Naive B cell (primary cell): Measurements from ENCODE around the gene FER1L5. TPM values are rescaled to one million over a fixed set of nuclear protein-coding genes. Genes with fewer than 3 reads are reported as not detected.

Experiments
- ATAC-seq, 2 donors: fragments of 150-1000 bp; cut with Tn5 transposase; 2 replicates each; pipeline ENCODE4 v1.10.0; 2021; ENCODE audit warnings: low read depth in 2 of 2, mild to moderate bottlenecking in 2 of 2, moderate library complexity in 2 of 2
- DNase-seq: peaks from one replicate; pipeline ENCODE4 v3.0.0; 2022
- H3K27ac Mint-ChIP-seq, 6 donors: one replicate each; pipeline ENCODE4 v1.8.0; 2020 to 2022; ENCODE audit warnings: mild to moderate bottlenecking in 6 of 6, mixed read lengths in 6 of 6, moderate library complexity in 5 of 6, inconsistent platforms in 2 of 6
- H3K27me3 Mint-ChIP-seq, 3 donors: one replicate each; pipeline ENCODE4 v1.8.0; 2021 to 2022; ENCODE audit warnings: mixed read lengths in 3 of 3, mild to moderate bottlenecking in 1 of 3
- H3K36me3 Mint-ChIP-seq, 2 donors: one replicate each; pipeline ENCODE4 v1.8.0; 2020 to 2022; ENCODE audit warnings: mixed read lengths in 2 of 2, inconsistent platforms in 1 of 2, mild to moderate bottlenecking in 1 of 2
- H3K4me1 Mint-ChIP-seq, 3 donors: one replicate each; pipeline ENCODE4 v1.8.0; 2020 to 2022; ENCODE audit warnings: mixed read lengths in 3 of 3, inconsistent platforms in 1 of 3, mild to moderate bottlenecking in 1 of 3, moderate library complexity in 1 of 3
- H3K4me3 Mint-ChIP-seq, 8 donors: one replicate each; pipeline ENCODE4 v1.8.0; 2020 to 2022; ENCODE audit warnings: mild to moderate bottlenecking in 8 of 8, mixed read lengths in 8 of 8, moderate library complexity in 8 of 8, inconsistent platforms in 2 of 8
- H3K9me3 Mint-ChIP-seq, 7 donors: one replicate each; pipeline ENCODE4 v1.8.0; 2020 to 2022; ENCODE audit warnings: mixed read lengths in 7 of 7, mild to moderate bottlenecking in 5 of 7, inconsistent platforms in 2 of 7, moderate library complexity in 1 of 7
- polyA plus RNA-seq, 6 donors: library from polyadenylated mRNA; unstranded; fragments of 300-500 nt; fragmentation: Illumina TruSeq; gene quantifications; one replicate each; pipeline ENCODE4 v1.2.3, GENCODE V29; 2021; ENCODE audit warnings: low read depth in 6 of 6

The FER1L5 gene
- polyA plus RNA-seq, 6 donors from 2014 or later: not detected

DNA sequence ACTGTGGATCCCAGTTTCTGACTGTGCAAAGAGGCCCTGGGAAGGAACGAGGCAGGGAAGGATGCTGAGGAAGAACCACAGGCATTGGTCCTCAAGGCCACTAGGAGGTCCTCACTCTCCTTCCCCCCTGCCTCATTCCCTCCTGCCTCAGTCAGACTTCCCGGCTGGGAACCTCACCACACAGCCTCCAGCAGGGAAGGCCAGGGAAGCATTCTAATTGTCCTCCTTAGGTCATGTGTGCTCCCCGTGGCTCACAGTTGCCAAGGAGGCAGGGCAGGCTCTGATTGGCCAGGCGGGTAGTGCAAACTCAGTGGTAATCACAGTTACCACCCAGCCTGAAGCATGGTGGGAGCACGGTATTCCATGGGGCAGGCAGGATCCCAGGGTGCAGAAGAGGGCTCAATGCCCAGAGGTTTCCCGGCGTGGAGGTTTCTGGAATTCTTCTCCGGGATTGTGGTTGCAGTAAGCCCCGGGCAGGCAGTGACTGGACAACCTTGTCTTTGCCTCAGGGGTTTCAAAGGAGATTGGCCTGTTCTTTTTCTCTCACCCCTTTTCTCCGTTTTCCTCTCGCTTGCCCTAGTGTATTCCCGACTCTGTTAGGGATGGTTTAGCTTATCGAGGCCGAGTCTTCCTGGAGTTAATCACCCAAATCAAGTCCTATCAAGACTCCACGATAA lies 27.1 kb downstream of the FER1L5 start:
- H3K27me3 Mint-ChIP-seq: peaks cover 7 to 14% (median 10%) of the 10 kb centered on the region in 3 donors
- H3K27ac Mint-ChIP-seq: no peak overlapping the region
- H3K4me1 Mint-ChIP-seq: no peaks in the 10 kb centered on the region
- ATAC-seq (no peak), DNase-seq (no peak)
- no peaks in the 10 kb centered on the region for H3K36me3 Mint-ChIP-seq
- peak overlapping the region in 1 of 8 donors; percentile 29 for H3K4me3 Mint-ChIP-seq
- H3K9me3 Mint-ChIP-seq: no peaks in the 10 kb centered on the region

DNA sequence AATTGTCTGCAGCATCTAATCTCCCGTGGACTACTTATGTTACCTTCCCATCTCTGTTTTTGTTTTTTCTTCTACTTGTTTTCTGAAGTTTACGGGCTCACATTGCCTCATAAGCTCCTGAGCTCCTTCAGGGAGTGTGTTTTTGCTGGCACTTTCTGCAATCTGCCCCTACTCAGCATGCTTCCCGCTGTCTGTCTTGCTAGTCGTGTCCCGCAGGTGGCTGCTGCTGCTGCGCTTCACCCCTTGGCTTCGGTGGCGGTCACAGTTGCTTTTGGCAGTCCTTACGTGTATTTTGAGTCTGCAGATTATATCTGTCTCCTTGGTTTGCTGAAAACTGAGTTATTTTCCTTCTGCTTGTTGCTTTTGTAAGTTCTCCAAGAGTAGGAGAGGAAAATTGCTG lies 37.3 kb downstream of the FER1L5 start:
- DNase-seq: no peak
- Mint-ChIP-seq H3K27ac (peak overlapping the region in 1 of 6 donors; percentile 1), H3K4me1 (no peaks in the 10 kb centered on the region), H3K9me3 (peaks cover 0 to 2% (median 0%) of the 10 kb centered on the region in 7 donors), H3K4me3 (no peak overlapping the region), H3K27me3 (peaks cover 5 to 11% (median 11%) of the 10 kb centered on the region in 3 donors), H3K36me3 (no peaks in the 10 kb centered on the region)
- ATAC-seq: no peak

DNA sequence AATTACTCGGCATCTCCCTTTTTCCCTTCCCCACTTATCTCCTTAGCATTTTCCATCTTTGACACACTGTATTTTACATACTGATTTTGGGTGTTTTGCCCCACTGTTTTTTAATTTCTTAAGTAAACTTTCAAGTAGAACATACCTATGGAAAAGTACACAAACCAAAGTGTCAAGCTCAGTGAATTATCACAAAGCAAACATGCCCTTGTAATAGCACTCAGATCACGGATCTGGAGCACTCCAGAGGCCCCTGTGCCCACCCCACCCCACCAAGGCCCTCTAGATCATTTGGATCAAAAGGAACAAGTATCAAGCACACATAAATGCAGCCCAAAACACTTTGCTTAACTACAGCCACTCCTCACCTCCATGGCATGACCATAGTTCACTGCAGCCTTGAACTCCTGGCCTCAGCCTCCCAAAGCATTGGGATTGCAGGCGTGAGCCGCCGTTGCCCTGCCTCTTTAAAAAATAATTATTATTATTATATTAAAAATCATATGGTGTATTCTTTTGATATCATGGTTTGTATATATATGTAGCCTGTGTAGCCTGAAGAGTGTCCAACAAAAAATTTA lies 38.1 kb downstream of the FER1L5 start:
- no peak overlapping the region for H3K27ac Mint-ChIP-seq
- no peak for DNase-seq

DNA sequence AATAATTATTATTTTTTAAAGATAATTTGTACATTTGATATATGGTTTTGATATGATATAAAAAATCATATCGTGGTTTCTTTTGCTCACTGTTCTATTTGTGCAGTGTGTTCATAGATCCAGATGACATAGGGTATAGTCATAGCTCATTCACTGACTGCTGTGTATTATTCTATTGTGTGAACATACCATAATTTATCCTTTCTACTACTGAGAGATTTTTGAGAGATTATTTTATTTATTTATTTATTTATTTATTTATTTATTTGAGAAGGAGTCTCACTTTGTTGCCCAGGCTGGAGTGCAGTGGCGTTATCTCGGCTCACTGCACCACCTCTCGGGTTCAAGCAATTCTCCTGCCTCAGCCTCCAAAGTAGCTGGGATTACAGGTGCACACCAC lies 39.0 kb downstream of the FER1L5 start:
- H3K36me3 Mint-ChIP-seq: no peaks in the 10 kb centered on the region

More for the DNA sequence above, 38.1 kb downstream of the FER1L5 start:
- H3K4me1 Mint-ChIP-seq: no peaks in the 10 kb centered on the region
- no peak overlapping the region for H3K4me3 Mint-ChIP-seq
- no peak for ATAC-seq
- H3K36me3 Mint-ChIP-seq: no peaks in the 10 kb centered on the region
- peaks cover 5 to 11% (median 11%) of the 10 kb centered on the region in 3 donors for H3K27me3 Mint-ChIP-seq
- peaks cover 0 to 2% (median 0%) of the 10 kb centered on the region in 7 donors for H3K9me3 Mint-ChIP-seq

DNA sequence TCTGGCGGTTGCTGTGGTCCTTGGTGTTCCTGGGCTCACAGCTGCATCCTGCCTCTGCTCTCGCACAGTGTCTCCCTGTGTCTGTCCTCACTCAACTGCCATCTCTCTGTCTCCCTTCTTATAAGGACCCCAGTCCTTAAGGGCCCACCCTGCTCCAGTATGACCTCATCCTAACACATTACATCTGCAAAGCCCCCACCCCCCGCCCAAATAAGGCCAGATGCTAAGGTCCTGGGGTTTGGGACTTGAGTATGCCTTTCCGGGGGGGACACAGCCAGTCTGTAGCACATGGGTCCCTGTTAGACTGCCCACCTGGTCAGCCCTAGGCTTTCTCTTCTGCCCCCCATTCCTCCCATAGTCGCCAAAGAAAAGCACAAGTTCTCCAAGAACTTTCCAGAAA lies 40.7 kb downstream of the FER1L5 start:
- Mint-ChIP-seq H3K36me3 (no peaks in the 10 kb centered on the region), H3K27me3 (peaks cover 11 to 13% (median 11%) of the 10 kb centered on the region in 3 donors), H3K4me1 (no peaks in the 10 kb centered on the region), H3K27ac (no peak overlapping the region), H3K4me3 (no peak overlapping the region), H3K9me3 (peaks cover 0 to 2% (median 0%) of the 10 kb centered on the region in 7 donors)
- no peak for DNase-seq
- ATAC-seq: no peak

More for the DNA sequence above, 39.0 kb downstream of the FER1L5 start:
- Mint-ChIP-seq H3K9me3 (peaks cover 0 to 2% (median 0%) of the 10 kb centered on the region in 7 donors), H3K27me3 (peaks cover 5 to 11% (median 11%) of the 10 kb centered on the region in 3 donors), H3K27ac (no peak overlapping the region), H3K4me1 (no peaks in the 10 kb centered on the region), H3K4me3 (no peak overlapping the region)
- ATAC-seq (no peak), DNase-seq (no peak)

DNA sequence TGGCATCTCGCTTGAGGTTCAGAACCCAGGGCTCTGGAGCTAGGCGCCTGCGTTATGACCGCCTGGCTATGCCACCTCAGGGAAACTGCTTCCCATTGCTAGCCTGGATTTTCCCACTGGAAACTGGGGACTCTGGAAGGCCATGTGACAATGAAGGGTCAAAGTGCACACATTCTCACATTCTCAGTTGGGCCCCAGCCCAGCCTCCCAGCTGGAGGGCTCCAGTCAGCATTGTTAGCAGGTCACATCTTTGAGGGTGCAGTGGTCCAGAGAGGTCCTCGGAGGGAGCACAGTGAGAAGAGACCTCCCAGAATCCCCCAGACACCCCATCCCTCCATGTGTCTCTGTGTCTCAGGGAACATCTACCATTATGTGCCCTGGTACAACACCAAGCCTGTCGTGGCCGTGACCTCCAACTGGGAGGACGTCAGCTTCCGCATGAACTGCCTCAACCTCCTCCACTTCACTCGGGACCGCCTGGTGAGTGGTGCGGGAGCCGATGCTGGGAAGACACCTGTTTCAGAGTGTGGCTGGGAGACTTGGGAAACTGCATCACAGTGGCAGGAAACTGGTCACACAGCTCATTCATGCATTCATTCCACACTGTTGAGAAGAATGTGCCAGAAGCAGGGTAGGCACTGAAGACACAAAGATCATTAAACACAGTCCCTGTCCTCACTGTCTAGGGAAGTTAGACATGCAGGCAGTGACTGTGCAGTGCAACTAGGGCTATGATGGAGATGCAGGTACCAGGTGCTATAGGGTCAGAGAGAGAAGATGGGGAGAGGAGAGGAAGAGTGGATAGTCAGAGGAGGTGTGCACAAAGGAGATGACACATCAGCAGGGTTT lies 41.6 kb downstream of the FER1L5 start:
- peaks cover 11 to 13% (median 11%) of the 10 kb centered on the region in 3 donors for H3K27me3 Mint-ChIP-seq
- DNase-seq (no peak), ATAC-seq (no peak)
- H3K4me3 Mint-ChIP-seq: no peak overlapping the region
- H3K9me3 Mint-ChIP-seq: peaks cover 0 to 2% (median 0%) of the 10 kb centered on the region in 7 donors
- no peaks in the 10 kb centered on the region for H3K4me1 Mint-ChIP-seq
- H3K36me3 Mint-ChIP-seq: no peaks in the 10 kb centered on the region
- no peak overlapping the region for H3K27ac Mint-ChIP-seq

DNA sequence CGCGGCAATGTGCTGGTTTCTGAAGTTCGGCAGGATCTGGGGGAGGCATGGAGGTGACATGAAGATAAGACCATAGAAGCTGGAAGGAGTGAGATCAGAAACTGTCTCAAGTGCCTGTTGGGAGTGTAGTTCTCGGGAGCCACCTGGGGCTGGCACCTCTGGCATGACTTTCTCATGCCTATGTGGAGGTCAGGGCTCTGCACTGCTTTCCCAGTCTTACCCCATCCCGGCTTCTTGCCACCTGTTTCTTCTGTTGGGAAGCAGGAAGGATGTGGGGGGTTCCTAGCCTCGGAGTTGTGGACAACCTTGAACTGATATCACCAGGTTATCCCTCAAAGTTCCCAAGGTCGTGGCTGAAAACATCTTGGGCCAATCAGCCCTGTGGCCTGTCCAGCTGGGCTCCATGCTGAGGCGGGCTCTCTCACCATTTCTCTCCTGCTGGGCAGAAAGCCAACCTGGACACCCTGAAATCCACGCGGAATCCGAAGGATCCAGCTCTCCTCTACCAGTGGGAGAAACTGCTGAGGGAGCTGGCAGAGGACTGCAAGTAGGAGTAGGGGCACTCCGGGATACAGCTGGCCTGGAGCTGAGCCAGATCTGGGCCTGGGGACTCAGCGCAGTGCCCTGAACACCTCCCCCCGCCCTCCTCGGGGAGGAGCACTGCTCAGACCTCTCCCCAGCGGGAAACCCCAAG lies 42.5 kb downstream of the FER1L5 start:
- Mint-ChIP-seq H3K27ac (no peak overlapping the region), H3K9me3 (no peaks in the 10 kb centered on the region), H3K27me3 (peaks cover 5 to 13% (median 11%) of the 10 kb centered on the region in 3 donors), H3K36me3 (no peaks in the 10 kb centered on the region), H3K4me3 (no peak overlapping the region), H3K4me1 (no peaks in the 10 kb centered on the region)
- ATAC-seq (no peak), DNase-seq (no peak)

DNA sequence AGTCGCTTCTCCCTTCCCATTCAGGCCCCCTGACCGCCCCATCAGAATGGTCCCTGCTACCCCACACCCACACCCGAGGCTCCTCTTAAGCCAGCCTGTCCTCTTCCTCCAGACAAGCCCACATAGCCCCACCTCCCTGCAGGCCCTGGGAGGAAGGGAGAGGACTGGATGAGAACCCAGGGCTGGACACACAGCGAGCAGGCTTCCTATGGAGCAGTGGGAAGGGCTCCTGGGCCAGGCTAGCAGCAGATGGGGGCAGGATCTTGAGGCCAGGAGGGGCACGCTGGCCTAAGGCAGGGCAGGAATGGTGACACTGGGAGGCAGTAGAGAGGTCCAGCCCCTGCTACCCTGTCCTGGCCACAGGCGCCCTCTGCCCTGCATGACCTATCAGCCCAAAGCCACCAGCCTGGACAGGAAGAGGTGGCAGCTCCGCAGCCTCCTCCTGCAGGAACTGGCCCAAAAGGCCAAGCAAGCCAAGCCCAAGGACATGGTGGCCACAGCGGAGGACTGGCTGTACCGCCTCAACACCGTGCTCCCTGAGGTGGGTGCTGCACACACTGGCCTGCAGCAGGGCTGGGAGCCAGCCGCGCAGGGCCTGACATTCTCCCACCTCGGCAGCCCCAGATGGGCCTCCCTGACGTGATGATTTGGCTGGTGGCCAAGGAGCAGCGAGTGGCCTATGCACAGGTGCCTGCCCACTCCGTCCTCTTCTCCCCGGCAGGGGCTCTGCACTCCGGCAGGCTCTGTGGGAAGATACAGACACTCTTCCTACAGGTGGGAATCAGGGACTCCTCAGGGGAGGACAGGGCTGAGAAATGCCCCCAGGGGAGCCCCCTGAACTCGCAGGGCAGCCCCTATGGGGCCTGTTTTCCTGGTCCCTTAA lies 43.3 kb downstream of the FER1L5 start:
- H3K27ac Mint-ChIP-seq: no peak overlapping the region
- H3K4me3 Mint-ChIP-seq: no peak overlapping the region
- H3K27me3 Mint-ChIP-seq: peaks cover 0 to 13% (median 4%) of the 10 kb centered on the region in 3 donors
- ATAC-seq (no peak), DNase-seq (no peak)
- no peaks in the 10 kb centered on the region for H3K36me3 Mint-ChIP-seq
- no peaks in the 10 kb centered on the region for H3K9me3 Mint-ChIP-seq
- H3K4me1 Mint-ChIP-seq: no peaks in the 10 kb centered on the region

DNA sequence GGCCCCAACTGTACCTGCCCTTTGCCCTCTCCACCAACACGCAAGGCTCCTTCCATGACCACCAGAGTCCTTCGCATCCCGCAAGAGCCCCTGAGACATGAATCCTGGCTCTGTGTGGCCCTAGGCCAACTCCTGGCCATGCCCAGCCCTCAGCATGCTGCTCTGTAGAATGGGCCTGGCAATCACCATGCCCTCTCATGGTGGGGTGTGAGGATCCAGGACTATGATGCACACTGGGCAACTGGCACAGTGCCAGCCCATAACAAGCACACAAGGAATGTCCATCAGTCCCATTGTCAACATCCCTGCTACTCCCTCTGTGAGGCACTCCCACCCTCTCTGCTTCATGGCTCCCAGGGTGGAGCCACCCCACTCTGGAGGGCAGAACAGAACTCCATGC lies 44.7 kb downstream of the FER1L5 start:
- H3K9me3 Mint-ChIP-seq: no peaks in the 10 kb centered on the region
- no peak for ATAC-seq
- H3K4me3 Mint-ChIP-seq: no peak overlapping the region
- peaks cover 0 to 13% (median 4%) of the 10 kb centered on the region in 3 donors for H3K27me3 Mint-ChIP-seq
- no peak overlapping the region for H3K27ac Mint-ChIP-seq
- no peaks in the 10 kb centered on the region for H3K36me3 Mint-ChIP-seq
- DNase-seq: no peak
- H3K4me1 Mint-ChIP-seq: no peaks in the 10 kb centered on the region

DNA sequence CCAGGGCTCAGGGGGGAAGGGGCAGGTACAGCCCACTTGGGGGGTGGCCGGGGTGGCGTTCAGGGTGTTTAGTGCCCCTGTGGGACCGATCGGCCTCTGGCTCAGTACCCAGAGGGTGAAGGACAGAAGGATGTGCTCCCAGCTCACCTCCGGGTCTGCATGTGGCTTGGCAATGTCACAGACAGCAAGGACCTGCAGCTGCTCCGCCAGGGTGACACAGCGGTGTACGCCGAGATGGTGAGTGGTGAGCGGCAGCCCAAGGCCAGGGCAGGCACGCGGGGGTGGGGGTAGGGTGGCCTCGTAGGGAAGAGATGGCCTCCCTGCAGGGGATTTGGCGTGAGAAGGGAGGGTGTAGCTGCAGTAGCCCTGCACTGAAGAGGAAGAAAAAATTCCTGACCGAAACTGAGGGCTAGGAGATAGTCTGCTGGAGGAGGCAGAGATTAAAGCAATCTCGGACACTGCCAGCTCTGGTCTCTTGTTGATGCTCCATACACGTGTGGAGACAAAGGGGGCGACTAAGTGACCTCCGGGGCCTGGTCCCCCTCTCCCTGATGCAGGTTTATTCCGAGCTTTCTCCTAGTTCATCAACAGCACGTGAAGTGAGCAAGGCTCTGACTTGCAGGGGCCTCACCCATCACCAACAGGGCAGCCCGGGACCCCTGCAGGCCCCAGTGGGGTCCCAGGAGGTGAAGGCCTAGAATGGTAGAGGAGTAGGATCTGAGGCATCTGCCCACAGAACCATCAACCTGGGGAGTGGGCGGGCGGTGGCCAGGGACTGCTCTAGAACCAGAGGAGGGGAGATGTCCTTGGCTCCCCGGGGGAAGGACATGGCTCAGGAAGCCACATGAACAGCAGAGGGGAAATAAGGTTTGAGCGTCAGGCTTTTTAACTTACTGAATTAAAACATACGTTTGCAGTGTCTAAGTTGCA lies 45.4 kb downstream of the FER1L5 start:
- H3K27ac Mint-ChIP-seq: no peak overlapping the region

DNA sequence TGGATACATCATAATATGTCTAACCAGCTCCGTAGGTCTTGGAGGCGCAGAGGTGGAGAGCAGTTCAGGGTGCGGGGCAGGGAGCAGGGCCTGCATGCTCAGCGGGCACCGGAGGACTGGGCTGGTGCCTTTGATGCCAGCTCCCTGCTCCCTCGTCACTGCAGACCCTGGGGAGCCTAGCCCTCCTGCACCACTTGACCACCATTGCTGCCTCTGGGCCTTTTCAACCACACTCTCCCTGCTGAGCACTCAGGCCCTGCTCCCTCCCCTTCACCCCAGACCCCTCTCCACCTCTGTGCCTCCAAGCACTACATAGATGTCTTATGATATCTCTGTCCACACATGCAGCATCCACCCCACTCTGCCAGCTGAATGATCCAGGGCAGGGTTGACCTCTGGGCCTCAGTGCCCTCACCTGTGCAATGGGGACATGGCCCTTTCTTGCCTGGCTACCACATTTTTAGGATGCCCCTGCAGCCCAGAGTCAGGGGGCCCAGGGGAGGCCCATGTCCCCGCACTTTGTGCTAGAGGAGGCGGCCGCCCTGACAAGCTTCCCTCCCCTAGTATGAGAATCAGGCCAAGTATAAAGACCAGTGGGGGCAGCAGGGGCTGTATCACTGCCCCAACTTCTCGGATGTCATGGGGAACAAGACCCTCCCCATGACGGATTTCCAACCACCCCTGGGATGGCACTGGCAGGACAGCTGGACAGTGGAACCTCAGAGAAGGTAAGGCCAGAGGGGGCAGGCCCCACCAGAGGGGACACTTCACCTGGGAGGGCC lies 46.3 kb downstream of the FER1L5 start:
- ATAC-seq (no peak), DNase-seq (no peak)
- Mint-ChIP-seq H3K27me3 (peaks cover 0 to 13% (median 4%) of the 10 kb centered on the region in 3 donors), H3K27ac (no peak overlapping the region), H3K36me3 (no peaks in the 10 kb centered on the region), H3K9me3 (no peaks in the 10 kb centered on the region), H3K4me3 (no peak overlapping the region), H3K4me1 (no peaks in the 10 kb centered on the region)

More for the DNA sequence above, 45.4 kb downstream of the FER1L5 start:
- H3K27me3 Mint-ChIP-seq: peaks cover 0 to 13% (median 4%) of the 10 kb centered on the region in 3 donors
- no peaks in the 10 kb centered on the region for H3K4me1 Mint-ChIP-seq
- no peaks in the 10 kb centered on the region for H3K9me3 Mint-ChIP-seq
- no peak overlapping the region for H3K4me3 Mint-ChIP-seq
- ATAC-seq: no peak
- no peak for DNase-seq
- no peaks in the 10 kb centered on the region for H3K36me3 Mint-ChIP-seq
